Sigmoid colon (tissue), 4 donors: ENCODE data around the gene EXOC8.

ENCODE experiments used
- EP300 ChIP-seq, 4 donors: sonication (generic); formaldehyde crosslinking; IDR thresholded peaks; one replicate each; pipeline ENCODE4 v1.6.1; 2017; ENCODE audit warnings: antibody characterized with exemption in 4 of 4
- POLR2AphosphoS5 ChIP-seq, 4 donors: sonication (generic); formaldehyde crosslinking; IDR thresholded peaks; one replicate each; pipeline ENCODE4 v1.6.1; 2017; ENCODE audit warnings: antibody characterized with exemption in 4 of 4
- TF ChIP-seq, protein P1 (sequence below), 4 experiments: fragments of 450-650 bp in 3 of 4; fragments of 200-600 bp in 1 of 4; IDR thresholded peaks; one replicate each; pipeline ENCODE4 v1.5.1; 2016 to 2019; ENCODE audit warnings: antibody characterized with exemption in 4 of 4, mild to moderate bottlenecking in 3 of 4, moderate library complexity in 2 of 4

DNA sequence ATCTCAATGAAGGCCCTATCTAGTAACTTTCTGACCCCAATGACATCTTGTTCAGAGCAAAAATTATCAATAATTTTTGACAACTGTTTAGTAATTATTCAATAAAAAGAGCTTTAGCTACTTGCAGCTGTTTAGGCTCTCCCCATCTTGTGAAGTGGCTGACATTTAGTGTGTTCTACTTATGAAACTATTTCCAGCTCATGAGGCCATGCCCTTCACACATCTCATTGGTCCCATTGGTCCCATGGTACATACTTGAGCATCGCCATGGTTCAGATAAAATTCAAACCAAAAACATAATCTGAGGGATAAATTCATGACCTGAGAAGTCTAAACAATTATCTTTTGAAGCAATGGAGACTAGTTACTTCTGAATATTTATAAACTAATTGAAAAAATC, 24.7 kb upstream of the EXOC8 start:
- TF ChIP-seq, protein P1, sequence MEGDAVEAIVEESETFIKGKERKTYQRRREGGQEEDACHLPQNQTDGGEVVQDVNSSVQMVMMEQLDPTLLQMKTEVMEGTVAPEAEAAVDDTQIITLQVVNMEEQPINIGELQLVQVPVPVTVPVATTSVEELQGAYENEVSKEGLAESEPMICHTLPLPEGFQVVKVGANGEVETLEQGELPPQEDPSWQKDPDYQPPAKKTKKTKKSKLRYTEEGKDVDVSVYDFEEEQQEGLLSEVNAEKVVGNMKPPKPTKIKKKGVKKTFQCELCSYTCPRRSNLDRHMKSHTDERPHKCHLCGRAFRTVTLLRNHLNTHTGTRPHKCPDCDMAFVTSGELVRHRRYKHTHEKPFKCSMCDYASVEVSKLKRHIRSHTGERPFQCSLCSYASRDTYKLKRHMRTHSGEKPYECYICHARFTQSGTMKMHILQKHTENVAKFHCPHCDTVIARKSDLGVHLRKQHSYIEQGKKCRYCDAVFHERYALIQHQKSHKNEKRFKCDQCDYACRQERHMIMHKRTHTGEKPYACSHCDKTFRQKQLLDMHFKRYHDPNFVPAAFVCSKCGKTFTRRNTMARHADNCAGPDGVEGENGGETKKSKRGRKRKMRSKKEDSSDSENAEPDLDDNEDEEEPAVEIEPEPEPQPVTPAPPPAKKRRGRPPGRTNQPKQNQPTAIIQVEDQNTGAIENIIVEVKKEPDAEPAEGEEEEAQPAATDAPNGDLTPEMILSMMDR (IDR thresholded peaks at IDR 0.05): no peak
- TF ChIP-seq EP300 (IDR thresholded peaks at IDR 0.05) (no peak), POLR2AphosphoS5 (IDR thresholded peaks at IDR 0.05) (no peak)
